Stimulated activated CD8-positive, alpha-beta memory T cell treated with anti-CD3 and anti-CD28 coated beads, Interleukin-12 subunit alpha, Interleukin-12 subunit beta, amount 100 ng/mL, for 24 hours (primary cell): ENCODE results near the gene GPR135.

Source experiments
- DNase-seq: peaks from one replicate; pipeline ENCODE4 v3.0.0-alpha.2; 2020; ENCODE audit errors: extremely low read depth

The GPR135 gene

DNA sequence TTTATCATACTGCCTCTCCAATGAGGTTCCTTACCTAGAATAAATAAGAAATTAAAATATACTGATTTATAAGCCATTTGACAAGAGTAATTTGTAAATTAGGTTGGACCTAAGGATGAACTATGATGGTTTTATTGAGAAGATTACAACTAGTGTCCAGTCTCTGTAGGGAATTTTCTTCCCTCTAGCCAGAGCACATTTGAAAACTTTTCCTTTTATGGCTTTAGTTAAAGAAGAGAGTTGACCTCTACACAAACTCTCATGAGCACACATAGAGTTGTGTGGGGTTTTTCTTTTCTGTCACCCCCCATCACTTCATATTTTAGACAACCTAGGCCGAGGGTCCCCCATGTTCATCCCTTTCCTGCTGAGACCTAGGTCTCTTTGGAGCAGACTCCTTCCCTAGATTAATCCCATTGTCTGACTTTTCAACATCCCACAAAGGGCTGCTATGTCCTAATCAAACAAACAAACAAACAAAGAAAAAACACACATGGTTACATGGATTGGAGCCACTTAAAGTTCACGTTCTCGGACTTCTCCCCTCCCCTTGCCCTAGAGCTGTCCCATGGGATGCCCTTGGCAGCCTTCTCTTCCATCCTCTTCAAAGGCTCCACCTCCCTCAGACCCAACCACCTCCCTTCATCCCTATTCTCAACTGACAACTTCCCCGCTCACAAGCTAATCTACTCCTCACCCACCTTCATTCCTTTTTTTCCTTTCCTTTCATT is 40.7 kb downstream of the GPR135 start:
- no peak for DNase-seq

DNA sequence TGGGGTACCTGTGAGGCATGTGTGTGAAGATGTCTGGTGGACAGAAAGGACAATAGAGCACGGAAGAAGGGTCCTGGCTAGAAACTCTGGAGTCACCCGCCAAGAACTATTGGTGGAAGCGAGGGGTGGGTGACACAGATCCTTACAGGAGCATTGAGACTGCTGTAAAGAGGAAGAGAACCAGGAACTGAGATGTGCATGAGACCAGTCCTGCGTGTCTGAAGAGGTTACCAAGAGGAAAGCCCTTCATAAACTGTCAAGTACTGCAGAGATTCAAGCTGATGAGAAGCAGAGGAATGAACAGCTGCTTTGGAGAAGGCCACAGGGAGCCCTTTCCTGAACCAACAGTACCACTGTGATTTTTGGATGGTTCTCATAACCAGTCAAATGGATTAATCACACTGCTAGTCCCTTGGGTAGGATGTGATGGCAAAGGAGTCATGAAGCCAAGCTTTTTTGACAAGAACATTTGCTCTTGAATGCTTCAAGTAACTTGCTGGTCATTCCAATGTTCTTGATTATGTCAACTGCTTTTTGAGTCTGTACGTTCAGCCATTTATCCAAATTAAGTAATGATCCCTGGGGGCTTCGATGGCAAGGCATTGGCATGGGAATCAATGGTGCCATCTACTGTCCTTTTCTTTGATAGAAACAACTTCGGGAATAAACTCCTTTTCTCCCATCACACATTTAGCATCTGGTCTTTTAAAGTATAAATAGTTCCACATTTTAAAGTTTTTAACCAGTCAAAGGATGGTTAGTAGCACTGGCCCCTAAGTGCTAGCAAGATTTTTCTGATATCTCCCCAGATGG is 42.9 kb downstream of the GPR135 start:
- DNase-seq, result no peak

DNA sequence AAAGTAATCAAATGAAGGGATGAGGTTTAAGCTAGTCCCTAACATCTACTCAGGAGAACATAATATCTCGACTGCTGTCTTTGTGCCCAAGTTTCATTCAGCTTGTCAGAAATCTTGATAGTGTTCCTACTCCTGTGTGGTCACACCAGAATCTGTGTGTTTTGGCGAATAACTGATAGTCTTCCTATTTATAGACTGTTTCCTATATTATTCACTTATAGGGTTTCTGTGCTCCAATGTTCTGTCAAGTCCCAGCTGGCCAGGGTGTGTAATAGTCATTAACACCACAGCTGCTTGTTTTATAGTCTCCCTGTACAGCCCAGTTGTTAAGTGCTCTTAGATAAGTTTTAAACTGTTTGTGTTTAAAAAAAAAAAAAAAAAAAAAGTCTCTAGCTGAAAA is 45.9 kb downstream of the GPR135 start:
- no peak for DNase-seq

DNA sequence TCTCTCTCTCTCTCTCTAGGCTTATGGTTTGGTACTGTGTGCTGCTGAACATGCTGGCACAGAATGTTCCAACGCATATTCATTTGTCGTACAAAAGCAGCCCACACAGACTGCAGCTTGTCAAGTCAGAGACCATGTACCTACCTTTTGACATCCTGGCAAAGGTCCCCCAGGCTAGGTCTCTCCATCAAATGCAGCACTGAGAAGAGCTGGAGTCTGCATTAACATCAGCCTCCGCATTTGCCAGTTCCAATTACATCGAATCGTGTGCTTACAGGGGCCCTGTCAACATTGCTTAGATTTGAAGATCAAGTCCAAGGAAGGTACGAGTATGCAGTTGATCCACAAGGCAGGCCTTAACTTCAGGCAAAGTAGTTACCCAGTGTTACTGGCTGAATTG is 47.9 kb downstream of the GPR135 start:
- DNase-seq, result no peak

DNA sequence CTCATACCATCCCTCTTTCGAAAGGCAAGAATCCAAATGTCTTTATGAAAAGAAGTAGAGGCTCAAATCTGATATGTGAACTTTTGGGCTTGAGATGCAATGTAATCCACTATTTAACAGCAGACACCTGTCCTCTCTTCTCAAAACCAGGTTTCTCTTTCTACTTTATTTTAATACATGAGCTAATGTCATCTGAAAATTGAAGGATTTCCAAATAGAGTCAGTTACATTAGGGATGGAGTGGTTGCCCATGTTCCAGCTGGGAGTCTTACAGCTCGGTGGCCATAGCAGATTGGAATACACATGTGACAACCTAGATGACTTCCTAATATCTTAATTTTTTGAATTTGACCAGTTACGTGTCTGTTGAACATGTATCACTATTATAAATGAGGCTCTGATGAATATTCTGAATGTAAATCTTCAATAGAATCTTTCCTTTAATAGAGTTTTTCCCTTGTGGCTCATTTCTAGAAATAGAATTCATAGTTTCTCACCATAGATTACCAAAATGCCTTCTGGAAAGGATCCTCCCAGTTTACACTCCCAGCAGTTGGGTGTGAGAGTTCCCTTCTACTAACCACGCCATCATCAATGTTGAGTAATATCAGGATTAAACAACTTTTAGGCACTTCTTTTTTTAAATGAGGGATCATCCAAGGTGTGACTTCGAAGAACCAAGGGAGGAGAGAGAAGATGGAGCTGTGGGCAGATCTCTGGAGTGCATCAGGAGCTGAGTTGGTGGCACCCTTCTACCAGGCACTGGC is 49.2 kb downstream of the GPR135 start:
- DNase-seq, result no peak
